IMR-90 (cell line): ENCODE measurements around the gene DICER1. TPM values are rescaled to one million over a fixed set of nuclear protein-coding genes. Genes with fewer than 3 reads are reported as not detected.

Source experiments
- ATAC-seq: fragments of 200-7000 bp; cut with Tn5 transposase; 2 replicates; pipeline ENCODE4 v1.9.1; 2020; ENCODE audit warnings: low read depth, mild to moderate bottlenecking, moderate library complexity
- BruUV-seq: library from RNA; stranded (reverse); fragments of 400-500 nt; replicated peaks from 2 replicates; lab custom pipeline; 2021; lab: Mats Ljungman, UMichigan
- CTCF ChIA-PET: fragments of 300-600 bp; formaldehyde crosslinking; extraction: SDS; loops from one replicate; lab custom pipeline; 2021; ENCODE audit warnings: antibody characterized with exemption; lab: Yijun Ruan, JAX
- POLR2A ChIA-PET: fragments of 300-600 bp; sonication (Branson Sonifier 250); formaldehyde crosslinking; loops from one replicate; lab custom pipeline; 2022; ENCODE audit warnings: antibody characterized with exemption; ENCODE audit not compliant: unreplicated experiment; lab: Charles Lee
- DNase-seq: peaks from one replicate; pipeline ENCODE4 v3.0.0; 2013
- H2AFZ ChIP-seq: replicated peaks from 2 replicates; pipeline ENCODE3; 2013; ENCODE audit warnings: low read length, mild to moderate bottlenecking; ENCODE audit not compliant: poor library complexity
- H2AK5ac ChIP-seq: 2 replicates; pipeline ENCODE4 v1.6.1; 2013; ENCODE audit warnings: low read depth, low read length, inconsistent platforms
- H2AK9ac ChIP-seq: replicated peaks from 2 replicates; pipeline ENCODE3; 2013; ENCODE audit warnings: mild to moderate bottlenecking, low read depth, low read length, moderate library complexity; ENCODE audit not compliant: poor library complexity
- H2BK120ac ChIP-seq: 2 replicates; pipeline ENCODE4 v1.6.1; 2013; ENCODE audit warnings: low read depth, low read length, inconsistent platforms
- H2BK15ac ChIP-seq: 3 replicates; pipeline ENCODE4 v1.6.1; 2013; ENCODE audit warnings: low read depth, low read length, inconsistent platforms
- H2BK20ac ChIP-seq: 2 replicates; pipeline ENCODE4 v1.6.1; 2013; ENCODE audit warnings: low read depth, mild to moderate bottlenecking, inconsistent platforms, low read length, moderate library complexity
- H2BK5ac ChIP-seq: 2 replicates; pipeline ENCODE4 v1.6.1; 2013; ENCODE audit warnings: mild to moderate bottlenecking, low read depth, low read length, inconsistent platforms; ENCODE audit not compliant: poor library complexity, severe bottlenecking
- H3K14ac ChIP-seq: replicated peaks from 2 replicates; pipeline ENCODE4 v1.6.1; 2013; ENCODE audit warnings: low read depth, low read length, inconsistent platforms
- H3K18ac ChIP-seq: 2 replicates; pipeline ENCODE4 v1.6.1; 2013; ENCODE audit warnings: low read depth, low read length, control low read depth
- H3K23ac ChIP-seq: 2 replicates; pipeline ENCODE4 v1.6.1; 2013; ENCODE audit warnings: low read depth, low read length, inconsistent platforms
- H3K27ac ChIP-seq: 2 replicates; pipeline ENCODE4 v1.5.1; 2013; ENCODE audit warnings: mild to moderate bottlenecking, control low read depth, low read length; ENCODE audit not compliant: insufficient read depth
- H3K27me3 ChIP-seq: 2 replicates; pipeline ENCODE4 v1.6.1; 2013; ENCODE audit warnings: low read length; ENCODE audit not compliant: control insufficient read depth, insufficient read depth
- H3K36me3 ChIP-seq: 2 replicates; pipeline ENCODE4 v1.6.1; 2013; ENCODE audit warnings: low read length, mixed read lengths; ENCODE audit not compliant: control insufficient read depth, insufficient read depth
- H3K4ac ChIP-seq: 2 replicates; pipeline ENCODE4 v1.6.1; 2013; ENCODE audit warnings: low read depth, low read length, inconsistent platforms
- H3K4me1 ChIP-seq: 2 replicates; pipeline ENCODE4 v1.6.1; 2013; ENCODE audit warnings: low read length, mixed read lengths; ENCODE audit not compliant: control insufficient read depth, insufficient read depth
- H3K4me2 ChIP-seq: 2 replicates; pipeline ENCODE4 v1.6.1; 2013; ENCODE audit warnings: low read depth, mild to moderate bottlenecking, control low read depth, low read length, moderate library complexity
- H3K4me3 ChIP-seq: 2 replicates; pipeline ENCODE4 v1.5.1; 2013; ENCODE audit warnings: low read depth, mild to moderate bottlenecking, control low read depth, low read length, moderate library complexity; ENCODE audit not compliant: insufficient read depth
- H3K56ac ChIP-seq: 2 replicates; pipeline ENCODE4 v1.6.1; 2013; ENCODE audit warnings: low read length, inconsistent platforms; ENCODE audit not compliant: insufficient read depth; ENCODE audit errors: extremely low read depth
- H3K79me1 ChIP-seq, 2 experiments: 2 replicates each; pipeline ENCODE4 v1.6.1; 2013; ENCODE audit warnings: low read length in 2 of 2, inconsistent platforms in 1 of 2, low read depth in 1 of 2
- H3K9ac ChIP-seq: 2 replicates; pipeline ENCODE4 v1.6.1; 2013; ENCODE audit warnings: low read depth, low read length, control low read depth
- H3K9me1 ChIP-seq: 2 replicates; pipeline ENCODE4 v1.6.1; 2013; ENCODE audit warnings: low read length, inconsistent platforms; ENCODE audit not compliant: insufficient read depth
- H3K9me3 ChIP-seq: 2 replicates; pipeline ENCODE4 v1.6.1; 2013; ENCODE audit warnings: low read length; ENCODE audit not compliant: control insufficient read depth, insufficient read depth
- H4K20me1 ChIP-seq: 2 replicates; pipeline ENCODE4 v1.6.1; 2013; ENCODE audit warnings: low read length, inconsistent platforms; ENCODE audit not compliant: insufficient read depth
- H4K5ac ChIP-seq: 2 replicates; pipeline ENCODE4 v1.6.1; 2013; ENCODE audit warnings: mild to moderate bottlenecking, low read depth, low read length, control low read depth
- H4K8ac ChIP-seq, 2 experiments: 2 replicates each; pipeline ENCODE4 v1.6.1; 2013; ENCODE audit warnings: low read depth in 2 of 2, low read length in 2 of 2, control low read depth in 1 of 2, inconsistent platforms in 1 of 2
- H4K91ac ChIP-seq: 2 replicates; pipeline ENCODE4 v1.6.1; 2013; ENCODE audit warnings: low read depth, low read length, inconsistent platforms; ENCODE audit not compliant: insufficient read depth
- CEBPB ChIP-seq: IDR thresholded peaks from 2 replicates; pipeline ENCODE4 v1.6.1; 2012; ENCODE audit warnings: low read depth, low read length, improper control_type of control experiment
- CHD1 ChIP-seq: IDR thresholded peaks from 2 replicates; pipeline ENCODE4 v1.6.1; 2012; ENCODE audit warnings: low read depth, low read length, improper control_type of control experiment
- FOS ChIP-seq: fragments of 150-350 bp; IDR thresholded peaks from 2 replicates; pipeline ENCODE4 v1.6.1; 2016; ENCODE audit warnings: low read depth, low read length
- MAFK ChIP-seq: IDR thresholded peaks from 2 replicates; pipeline ENCODE4 v1.6.1; 2012; ENCODE audit warnings: low read depth, low read length, improper control_type of control experiment
- MXI1 ChIP-seq: IDR thresholded peaks from 2 replicates; pipeline ENCODE4 v1.6.1; 2012; ENCODE audit warnings: low read depth, mild to moderate bottlenecking, low read length, moderate library complexity, borderline replicate concordance
- NFE2L2 ChIP-seq: fragments of 150-350 bp; IDR thresholded peaks from 2 replicates; pipeline ENCODE4 v1.6.1; 2016; ENCODE audit warnings: low read depth, mild to moderate bottlenecking, low read length
- RAD21 ChIP-seq: IDR thresholded peaks from 2 replicates; pipeline ENCODE4 v1.6.1; 2012; ENCODE audit warnings: low read length, improper control_type of control experiment
- RCOR1 ChIP-seq: IDR thresholded peaks from 2 replicates; pipeline ENCODE4 v1.6.1; 2012; ENCODE audit warnings: mild to moderate bottlenecking, low read length, improper control_type of control experiment; ENCODE audit not compliant: insufficient replicate concordance
- RFX5 ChIP-seq: IDR thresholded peaks from 2 replicates; pipeline ENCODE4 v1.8.0; 2012; ENCODE audit warnings: low read depth, mild to moderate bottlenecking, low read length, moderate library complexity
- SMC3 ChIP-seq: fragments of 150-350 bp; IDR thresholded peaks from 2 replicates; pipeline ENCODE4 v1.6.1; 2016; ENCODE audit warnings: low read depth, mild to moderate bottlenecking, antibody characterized with exemption, low read length, moderate library complexity
- WGBS, 2 experiments: methylation state at CpG; one replicate each; pipeline versions ENCODE4 v1.1.5 to v1.1.7; 2013; ENCODE audit warnings: missing lambda C conversion rate in 2 of 2; ENCODE audit not compliant: insufficient read length in 1 of 2; ENCODE audit errors: extremely low coverage in 2 of 2; 5-methylcytosine and 5-hydroxymethylcytosine counted together
- dilution Hi-C: fragments of 300-500 bp; cut with HindIII; formaldehyde crosslinking; loops from one replicate; pipeline ENCODE4 v1.14.3; 2018; ENCODE audit warnings: low sequenced_read_pairs; ENCODE audit not compliant: unreplicated experiment
- in situ Hi-C: fragments of 300-500 bp; cut with MboI; formaldehyde crosslinking; loops from 3 replicates; pipeline ENCODE4 v1.14.3; 2019; ENCODE audit warnings: low sequenced_read_pairs, inconsistent platforms, mixed read lengths
- intact Hi-C: fragments of 100-400 bp; cut with micrococcal nuclease; formaldehyde crosslinking; loops from 2 replicates; pipeline ENCODE4 v1.10.0; 2022
- polyA plus RNA-seq, 3 experiments: library from polyadenylated mRNA; depleted of rRNA; stranded (reverse); fragments of >200 nt; gene quantifications; 2 replicates each; pipeline ENCODE4 v1.2.3, GENCODE V29; 2012; ENCODE audit warnings: low replicate concordance in 1 of 3
- total RNA-seq: library from RNA; depleted of rRNA; stranded (reverse); fragments of >200 nt; gene quantifications from 2 replicates; pipeline ENCODE4 v1.2.3, GENCODE V29; 2012
- TF ChIP-seq, protein P1 (sequence below): conservative IDR thresholded peaks from 2 replicates; pipeline ENCODE4 v1.5.1; 2012; ENCODE audit warnings: mild to moderate bottlenecking, low read depth, low read length, improper control_type of control experiment
- TF ChIP-seq, protein P2 (sequence below): fragments of 150-350 bp; IDR thresholded peaks from 2 replicates; pipeline ENCODE4 v1.6.1; 2016; ENCODE audit warnings: low read depth, mild to moderate bottlenecking, low read length, moderate library complexity, borderline replicate concordance
- TF ChIP-seq, protein P3 (sequence below): fragments of 150-350 bp; IDR thresholded peaks from 2 replicates; pipeline ENCODE4 v1.6.1; 2017; ENCODE audit warnings: mild to moderate bottlenecking, antibody characterized with exemption, low read length, low read depth

DICER1 gene
- total and polyA plus RNA-seq, 2 of the 4 experiments (the other 2 are of a cell fraction) = 9.7 to 49.5 TPM

DNA sequence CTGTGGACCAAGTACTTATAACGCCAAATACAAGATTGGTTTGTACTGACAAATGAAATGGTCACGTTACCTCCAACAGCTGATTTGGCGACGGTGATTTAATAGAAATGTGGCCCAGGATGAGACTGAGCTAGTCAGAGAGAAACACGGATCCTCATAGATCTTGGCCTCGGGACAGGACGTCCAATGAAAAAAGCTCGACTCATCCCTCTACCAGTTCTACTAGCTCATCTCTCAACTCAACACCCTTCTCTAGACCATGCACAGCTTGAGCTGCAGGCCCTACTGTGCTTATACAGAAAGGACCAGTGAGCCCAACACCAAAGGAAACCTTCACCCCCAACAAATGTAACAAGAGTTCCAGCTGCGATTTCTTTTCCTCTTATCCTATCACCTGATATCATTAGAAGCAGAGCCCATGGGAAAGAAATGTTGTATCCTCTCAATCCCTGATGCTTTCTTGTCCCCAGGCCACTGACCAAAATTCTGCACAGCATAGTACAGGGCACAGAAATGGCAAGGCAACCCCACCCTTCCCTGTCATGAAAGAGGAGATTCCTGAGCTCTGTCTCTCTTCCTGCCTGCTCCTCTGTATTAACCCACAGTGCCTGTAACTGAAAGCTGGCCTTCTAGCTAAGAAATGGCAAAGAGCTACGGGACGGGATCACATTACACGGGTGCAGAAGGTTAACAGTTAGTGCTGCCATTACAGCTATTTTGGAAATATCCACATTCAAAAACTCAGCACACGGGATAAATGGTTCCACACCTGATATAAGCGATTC, 39.2 kb downstream of the DICER1 start (continued):
- TF ChIP-seq MXI1 = no peak

DNA sequence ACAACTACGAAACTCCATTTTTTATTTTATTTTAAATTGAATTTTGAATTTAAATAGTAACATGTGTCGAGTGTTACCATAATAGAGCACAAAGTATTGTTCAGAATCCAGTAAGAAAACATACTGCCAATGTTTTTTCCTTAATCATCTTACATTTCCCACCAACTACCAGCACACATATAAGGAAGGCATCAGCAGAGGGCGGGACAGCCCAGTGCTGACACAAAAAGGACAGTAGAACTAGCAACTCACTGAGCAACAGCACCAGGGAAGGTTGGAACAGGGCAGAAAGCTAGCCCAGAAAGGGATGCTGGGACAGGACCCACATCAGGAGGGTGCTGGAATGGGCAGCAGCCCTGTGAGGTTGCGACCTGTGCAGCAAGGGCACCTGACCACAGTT, 43.9 kb downstream of the DICER1 start:
- Histone ChIP-seq H3K36me3 (peaks cover 25% of the 10 kb centered on the region), H3K4me3 (no peak overlapping the region), H4K8ac (no peak overlapping the region), H3K14ac (no peak overlapping the region), H3K18ac (no peak overlapping the region), H3K79me1 (peaks cover 19 to 30% of the 10 kb centered on the region in 2 experiments), H2AK5ac (no peak overlapping the region), H3K4me2 (no peak overlapping the region), H4K5ac (no peak overlapping the region), H3K9ac (no peak overlapping the region), H3K9me1 (no peaks in the 10 kb centered on the region; the same call in none of the 2 replicates), H2BK15ac (no peak overlapping the region), H3K4me1 (no peaks in the 10 kb centered on the region), H2BK5ac (no peak overlapping the region), H3K27me3 (no peaks in the 10 kb centered on the region), H2AFZ (no peak overlapping the region), H3K4ac (no peak overlapping the region), H2AK9ac (no peak overlapping the region), H3K9me3 (no peaks in the 10 kb centered on the region), H4K20me1 (no peaks in the 10 kb centered on the region), H2BK20ac (no peak overlapping the region), H3K56ac (no peak overlapping the region), H4K91ac (no peak overlapping the region), H2BK120ac (no peak overlapping the region), H3K27ac (no peak overlapping the region), H3K23ac (no peak overlapping the region)
- no TSS peak for BruUV-seq
- DNase-seq (no peak), ATAC-seq (no peak)
- dilution Hi-C loops (no loop called here), in situ Hi-C loops (no loop called here), intact Hi-C loops (no loop called here)
- ChIA-PET POLR2A (no interaction called here), CTCF (no interaction called here)
- WGBS, 2 experiments = no CpG with 5 or more reads among the region's 4 CpGs
- no peak for TF ChIP-seq FOS
- TF ChIP-seq, protein P1, sequence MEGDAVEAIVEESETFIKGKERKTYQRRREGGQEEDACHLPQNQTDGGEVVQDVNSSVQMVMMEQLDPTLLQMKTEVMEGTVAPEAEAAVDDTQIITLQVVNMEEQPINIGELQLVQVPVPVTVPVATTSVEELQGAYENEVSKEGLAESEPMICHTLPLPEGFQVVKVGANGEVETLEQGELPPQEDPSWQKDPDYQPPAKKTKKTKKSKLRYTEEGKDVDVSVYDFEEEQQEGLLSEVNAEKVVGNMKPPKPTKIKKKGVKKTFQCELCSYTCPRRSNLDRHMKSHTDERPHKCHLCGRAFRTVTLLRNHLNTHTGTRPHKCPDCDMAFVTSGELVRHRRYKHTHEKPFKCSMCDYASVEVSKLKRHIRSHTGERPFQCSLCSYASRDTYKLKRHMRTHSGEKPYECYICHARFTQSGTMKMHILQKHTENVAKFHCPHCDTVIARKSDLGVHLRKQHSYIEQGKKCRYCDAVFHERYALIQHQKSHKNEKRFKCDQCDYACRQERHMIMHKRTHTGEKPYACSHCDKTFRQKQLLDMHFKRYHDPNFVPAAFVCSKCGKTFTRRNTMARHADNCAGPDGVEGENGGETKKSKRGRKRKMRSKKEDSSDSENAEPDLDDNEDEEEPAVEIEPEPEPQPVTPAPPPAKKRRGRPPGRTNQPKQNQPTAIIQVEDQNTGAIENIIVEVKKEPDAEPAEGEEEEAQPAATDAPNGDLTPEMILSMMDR = no peak
- TF ChIP-seq, protein P2, sequence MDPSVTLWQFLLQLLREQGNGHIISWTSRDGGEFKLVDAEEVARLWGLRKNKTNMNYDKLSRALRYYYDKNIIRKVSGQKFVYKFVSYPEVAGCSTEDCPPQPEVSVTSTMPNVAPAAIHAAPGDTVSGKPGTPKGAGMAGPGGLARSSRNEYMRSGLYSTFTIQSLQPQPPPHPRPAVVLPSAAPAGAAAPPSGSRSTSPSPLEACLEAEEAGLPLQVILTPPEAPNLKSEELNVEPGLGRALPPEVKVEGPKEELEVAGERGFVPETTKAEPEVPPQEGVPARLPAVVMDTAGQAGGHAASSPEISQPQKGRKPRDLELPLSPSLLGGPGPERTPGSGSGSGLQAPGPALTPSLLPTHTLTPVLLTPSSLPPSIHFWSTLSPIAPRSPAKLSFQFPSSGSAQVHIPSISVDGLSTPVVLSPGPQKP = no peak
- no peak for TF ChIP-seq CHD1
- no peak for TF ChIP-seq RFX5
- no peak for TF ChIP-seq NFE2L2
- no peak for TF ChIP-seq MXI1
- TF ChIP-seq, protein P3, sequence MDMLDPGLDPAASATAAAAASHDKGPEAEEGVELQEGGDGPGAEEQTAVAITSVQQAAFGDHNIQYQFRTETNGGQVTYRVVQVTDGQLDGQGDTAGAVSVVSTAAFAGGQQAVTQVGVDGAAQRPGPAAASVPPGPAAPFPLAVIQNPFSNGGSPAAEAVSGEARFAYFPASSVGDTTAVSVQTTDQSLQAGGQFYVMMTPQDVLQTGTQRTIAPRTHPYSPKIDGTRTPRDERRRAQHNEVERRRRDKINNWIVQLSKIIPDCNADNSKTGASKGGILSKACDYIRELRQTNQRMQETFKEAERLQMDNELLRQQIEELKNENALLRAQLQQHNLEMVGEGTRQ = no peak
- no peak for TF ChIP-seq SMC3
- TF ChIP-seq RCOR1 = no peak
- TF ChIP-seq MAFK = no peak
- TF ChIP-seq RAD21 = no peak
- no peak for TF ChIP-seq CEBPB
